GM21529 (cell line): Measurements from ENCODE around the gene PLA2G12B.
"Not testable (repeated sequence)": the region's sequence is repeated elsewhere in the genome, so short reads cannot be mapped to it uniquely, and the experiment has no call there.

Experiments used
- ATAC-seq: cut with Tn5 transposase; IDR thresholded peaks from one replicate; pipeline ENCODE4 v1.9.1; 2021; ENCODE audit not compliant: unreplicated experiment

Gene PLA2G12B

GRCh38 chr10:72943498-72944234 lies 10.9 kb downstream of the PLA2G12B start:
- no peak for ATAC-seq

- ATAC-seq, result no peak
Observed at GRCh38 chr10:72935361-72935760, 19.2 kb downstream of the PLA2G12B start.

- no peak for ATAC-seq
Observed at GRCh38 chr10:72932259-72933015, 22.2 kb downstream of the PLA2G12B start.

GRCh38 chr10:72930276-72930675 lies 24.3 kb downstream of the PLA2G12B start:
- ATAC-seq, result no peak

GRCh38 chr10:72928798-72929197 lies 25.8 kb downstream of the PLA2G12B start:
- ATAC-seq, result no peak

- no peak for ATAC-seq
Observed at GRCh38 chr10:72927485-72927884, 27.1 kb downstream of the PLA2G12B start.

- ATAC-seq, result no peak
Observed at GRCh38 chr10:72925951-72926465, 28.6 kb downstream of the PLA2G12B start.

- ATAC-seq, result no peak
Observed at GRCh38 chr10:72924351-72924750, 30.3 kb downstream of the PLA2G12B start.

GRCh38 chr10:72921147-72921683 lies 33.4 kb downstream of the PLA2G12B start:
- not testable (repeated sequence) for ATAC-seq

- ATAC-seq, result no peak
Observed at GRCh38 chr10:72918352-72918751, 36.3 kb downstream of the PLA2G12B start.

GRCh38 chr10:72917803-72918332 lies 36.7 kb downstream of the PLA2G12B start:
- ATAC-seq, result not testable (repeated sequence)

- ATAC-seq, result not testable (repeated sequence)
Observed at GRCh38 chr10:72917201-72917600, 37.4 kb downstream of the PLA2G12B start.

- ATAC-seq, result no peak
Observed at GRCh38 chr10:72913287-72913686, 41.3 kb downstream of the PLA2G12B start.

- no peak for ATAC-seq
Observed at GRCh38 chr10:72912736-72913135, 41.9 kb downstream of the PLA2G12B start.

GRCh38 chr10:72911758-72912157 lies 42.8 kb downstream of the PLA2G12B start:
- no peak for ATAC-seq

- no peak for ATAC-seq
Observed at GRCh38 chr10:72910705-72911104, 43.9 kb downstream of the PLA2G12B start.

GRCh38 chr10:72906446-72906845 lies 48.2 kb downstream of the PLA2G12B start:
- no peak for ATAC-seq

GRCh38 chr10:72904806-72905205 lies 49.8 kb downstream of the PLA2G12B start:
- ATAC-seq, result peak; percentile 49

GRCh38 chr10:72903941-72904446 lies 50.6 kb downstream of the PLA2G12B start:
- ATAC-seq, result not testable (repeated sequence)

GRCh38 chr10:72899545-72899944 lies 55.1 kb downstream of the PLA2G12B start:
- ATAC-seq, result no peak

- ATAC-seq, result no peak
Observed at GRCh38 chr10:72898616-72899015, 56.0 kb downstream of the PLA2G12B start.
